Tibial nerve (tissue), 4 donors: ENCODE data around the gene TRIOBP.

Experiments
- CTCF ChIP-seq, 5 experiments: fragments of 200-600 bp in 3 of 5; fragments of 450-650 bp in 2 of 5; sonication (generic) in 3 of 5; IDR thresholded peaks; one replicate each; pipeline ENCODE4 v1.5.1; 2016 to 2019; ENCODE audit warnings: antibody characterized with exemption in 5 of 5, mild to moderate bottlenecking in 3 of 5, moderate library complexity in 2 of 5
- EP300 ChIP-seq, 2 donors: sonication (generic); formaldehyde crosslinking; IDR thresholded peaks; one replicate each; pipeline ENCODE4 v1.6.1; 2017; ENCODE audit warnings: antibody characterized with exemption in 2 of 2, mild to moderate bottlenecking in 1 of 2
- POLR2A ChIP-seq, 2 donors: fragments of 450-650 bp; IDR thresholded peaks; one replicate each; pipeline ENCODE4 v1.6.1; 2017; ENCODE audit warnings: antibody characterized with exemption in 2 of 2, mild to moderate bottlenecking in 2 of 2, moderate library complexity in 2 of 2

- TF ChIP-seq CTCF (IDR thresholded peaks at IDR 0.05), result no peak
- TF ChIP-seq POLR2A (IDR thresholded peaks at IDR 0.05), result no peak
- TF ChIP-seq EP300 (IDR thresholded peaks at IDR 0.05), result no peak
These were observed 72.2 kb downstream of the TRIOBP start for GRCh38 chr22:37769056-37769455.
